ENCODE results near the gene PCYOX1L. TPM values are rescaled to one million over a fixed set of nuclear protein-coding genes. Genes with fewer than 3 reads are reported as not detected.

The PCYOX1L gene
- polyA plus RNA-seq, 1 donor from 2014 or later, result 21.1 TPM

GRCh38 chr5:149387081-149387631, 29.3 kb downstream of the PCYOX1L start:
- no peak overlapping the region for H3K4me2 ChIP-seq (ENCODE audit: low read length)
- H3K9me3 ChIP-seq (ENCODE audit: low read length), result no peaks in the 10 kb centered on the region
- no peaks in the 10 kb centered on the region for H3K9me2 ChIP-seq (ENCODE audit: insufficient read depth, low read length)
- H3F3A ChIP-seq (ENCODE audit: insufficient read depth, low read length, poor library complexity, severe bottlenecking), result no peaks in the 10 kb centered on the region
- H3K36me3 ChIP-seq (ENCODE audit: insufficient read depth, low read length), result no peaks in the 10 kb centered on the region
- no peak overlapping the region for H2AFZ ChIP-seq (ENCODE audit: low read depth, low read length)
- no peaks in the 10 kb centered on the region for H4K20me1 ChIP-seq (ENCODE audit: insufficient read depth)
- no peak overlapping the region for H3K9ac ChIP-seq (ENCODE audit: low read length)
- no peak for TF ChIP-seq MXI1 (conservative IDR thresholded peaks at IDR 0.05; ENCODE audit: poor library complexity, severe bottlenecking)
- no peak for TF ChIP-seq EZH2 (IDR thresholded peaks at IDR 0.05; ENCODE audit: borderline replicate concordance, insufficient read depth, low read length, poor library complexity, severe bottlenecking)
- TF ChIP-seq CTCF (IDR thresholded peaks at IDR 0.05; ENCODE audit: poor library complexity, severe bottlenecking), result no peak
- no peak for TF ChIP-seq RAD21 (conservative IDR thresholded peaks at IDR 0.05)
- no peak for TF ChIP-seq REST (IDR thresholded peaks at IDR 0.05; ENCODE audit: borderline replicate concordance)
- no peak for TF ChIP-seq TAF1 (IDR thresholded peaks at IDR 0.05; ENCODE audit: low read depth)
- no peaks in the 10 kb centered on the region for H3K79me2 ChIP-seq (replicated peaks; ENCODE audit: insufficient read depth, low read length)
- H3K27me3 ChIP-seq (ENCODE audit: insufficient read depth, low read depth, low read length), result no peaks in the 10 kb centered on the region
- no peak overlapping the region for H3K4me3 ChIP-seq (ENCODE audit: low read length)
- no peak overlapping the region for H3K27ac ChIP-seq (ENCODE audit: low read length)

- no peak overlapping the region for H2AFZ ChIP-seq (ENCODE audit: low read depth, low read length)
- H3K9me2 ChIP-seq (ENCODE audit: insufficient read depth, low read length), result no peaks in the 10 kb centered on the region
- TF ChIP-seq MXI1 (conservative IDR thresholded peaks at IDR 0.05; ENCODE audit: poor library complexity, severe bottlenecking), result no peak
- TF ChIP-seq REST (IDR thresholded peaks at IDR 0.05; ENCODE audit: borderline replicate concordance), result no peak
- no peak for TF ChIP-seq POLR2AphosphoS5 (IDR thresholded peaks at IDR 0.05)
- no peak for TF ChIP-seq CTCF (IDR thresholded peaks at IDR 0.05; ENCODE audit: poor library complexity, severe bottlenecking)
- no peak for TF ChIP-seq RAD21 (conservative IDR thresholded peaks at IDR 0.05)
- TF ChIP-seq EP300 (conservative IDR thresholded peaks at IDR 0.05; ENCODE audit: poor library complexity, severe bottlenecking), result no peak
- no peak for TF ChIP-seq SMC3 (conservative IDR thresholded peaks at IDR 0.05; ENCODE audit: poor library complexity)
- TF ChIP-seq EZH2 (IDR thresholded peaks at IDR 0.05; ENCODE audit: borderline replicate concordance, insufficient read depth, low read length, poor library complexity, severe bottlenecking), result no peak
- no peak for TF ChIP-seq TAF1 (IDR thresholded peaks at IDR 0.05; ENCODE audit: low read depth)
- no peak overlapping the region for H3K4me2 ChIP-seq (ENCODE audit: low read length)
- H3K4me3 ChIP-seq (ENCODE audit: low read length), result no peak overlapping the region
- no peaks in the 10 kb centered on the region for H3K27me3 ChIP-seq (ENCODE audit: insufficient read depth, low read depth, low read length)
- H3F3A ChIP-seq (ENCODE audit: insufficient read depth, low read length, poor library complexity, severe bottlenecking), result no peaks in the 10 kb centered on the region
- H3K9ac ChIP-seq (ENCODE audit: low read length), result no peak overlapping the region
- H4K20me1 ChIP-seq (ENCODE audit: insufficient read depth), result no peaks in the 10 kb centered on the region
- H3K27ac ChIP-seq (ENCODE audit: low read length), result no peak overlapping the region
- no peaks in the 10 kb centered on the region for H3K79me2 ChIP-seq (replicated peaks; ENCODE audit: insufficient read depth, low read length)
- no peaks in the 10 kb centered on the region for H3K36me3 ChIP-seq (ENCODE audit: insufficient read depth, low read length)
- H3K9me3 ChIP-seq (ENCODE audit: low read length), result no peaks in the 10 kb centered on the region
Observed at GRCh38 chr5:149387982-149388381, 30.1 kb downstream of the PCYOX1L start.

Measured in neural cell (in vitro differentiated cells).